ENCODE results near the gene LRIT1. TPM values are rescaled to one million over a fixed set of nuclear protein-coding genes. Genes with fewer than 3 reads are reported as not detected.

LRIT1 gene
- polyA plus RNA-seq, 2 of the 4 experiments (the other 2 are of a cell fraction): not detected

- no peak for TF ChIP-seq ATOH8 (CRISPR knock-in tag; IDR thresholded peaks at IDR 0.05; ENCODE audit: low read depth)
- no peak for TF ChIP-seq CTCF (IDR thresholded peaks at IDR 0.05)
- no peak for TF ChIP-seq GATA3 (IDR thresholded peaks at IDR 0.05; ENCODE audit: borderline replicate concordance)
- TF ChIP-seq PHF8 (IDR thresholded peaks at IDR 0.05; ENCODE audit: borderline replicate concordance, low read depth): no peak
- TF ChIP-seq MAZ (IDR thresholded peaks at IDR 0.05; ENCODE audit: borderline replicate concordance, low read depth, low read length): no peak
- TF ChIP-seq EHF (CRISPR knock-in tag; IDR thresholded peaks at IDR 0.05): no peak
- TF ChIP-seq RFX5 (IDR thresholded peaks at IDR 0.05): no peak
These were observed 6.9 kb downstream of the LRIT1 start (continued) for GRCh38 chr10:84234479-84234878.

GRCh38 chr10:84233940-84234339 lies 7.4 kb downstream of the LRIT1 start:
- no peak for TF ChIP-seq SREBF2 (IDR thresholded peaks at IDR 0.05)
- no peak for TF ChIP-seq HES2 (IDR thresholded peaks at IDR 0.05)
- TF ChIP-seq RFX5 (IDR thresholded peaks at IDR 0.05): no peak
- no peak for TF ChIP-seq PHF8 (IDR thresholded peaks at IDR 0.05; ENCODE audit: borderline replicate concordance, low read depth)
- TF ChIP-seq CHD4 (IDR thresholded peaks at IDR 0.05; ENCODE audit: borderline replicate concordance): no peak
- no peak for TF ChIP-seq POLR2AphosphoS2 (conservative IDR thresholded peaks at IDR 0.05; ENCODE audit: low read length)
- no peak for TF ChIP-seq BHLHE40 (IDR thresholded peaks at IDR 0.05; ENCODE audit: low read depth, low read length)
- DNase-seq (ENCODE audit: low read depth in 1 of 2, low spot score in 1 of 2) (no peak), FAIRE-seq (no peak), ATAC-seq (no peak)
- 7% methylated on average over 2 of the region's 4 CpGs for whole genome bisulfite sequencing (ENCODE audit: missing lambda C conversion rate)
- Histone ChIP-seq H3K27ac (no peak overlapping the region), H3K4me2 (no peak overlapping the region), H3K9me3 (no peaks in the 10 kb centered on the region), H3K4me1 (no peaks in the 10 kb centered on the region), H3K4me3 (no peak overlapping the region)
- ChIA-PET POLR2A (no interaction called here), CTCF (interaction anchor here (1.1 to 2.1 kb wide), 2 partner anchors 23 to 31 kb away, joined by 4 to 8 read pairs; no protein-coding TSS in a partner anchor)

- ChIA-PET CTCF (interaction anchor here (0.6 to 2.1 kb wide), 5 partner anchors 15 to 531 kb away, joined by 3 to 8 read pairs (median 3); no protein-coding TSS in a partner anchor), POLR2A (interaction anchor here (0.5 kb wide), 1 partner anchor 1272 kb away, joined by 6 read pairs; no protein-coding TSS in a partner anchor)
- FAIRE-seq (no peak), DNase-seq (ENCODE audit: low read depth in 1 of 2, low spot score in 1 of 2) (no peak), ATAC-seq (no peak)
- TF ChIP-seq CBX2 (IDR thresholded peaks at IDR 0.05; ENCODE audit: borderline replicate concordance, low read depth) (no peak), PBX3 (IDR thresholded peaks at IDR 0.05) (no peak), RARB (CRISPR knock-in tag; IDR thresholded peaks at IDR 0.05) (no peak), ZSCAN20 (CRISPR knock-in tag; IDR thresholded peaks at IDR 0.05) (no peak), ZFP36 (IDR thresholded peaks at IDR 0.05; ENCODE audit: borderline replicate concordance, partially characterized antibody) (no peak), SMC3 (IDR thresholded peaks at IDR 0.05) (no peak)
- H3K27ac ChIP-seq: no peak overlapping the region
- no peaks in the 10 kb centered on the region for H3K4me1 ChIP-seq
- no peaks in the 10 kb centered on the region for H3K9me3 ChIP-seq
- WGBS (ENCODE audit: missing lambda C conversion rate): 17% methylated on average over 10 of the region's 10 CpGs
- H3K4me2 ChIP-seq: no peak overlapping the region
- no peak overlapping the region for H3K4me3 ChIP-seq
These were observed 9.0 kb downstream of the LRIT1 start for GRCh38 chr10:84232376-84232775.

GRCh38 chr10:84230359-84230758 lies 11.0 kb downstream of the LRIT1 start:
- Histone ChIP-seq H3K9me3 (no peaks in the 10 kb centered on the region), H3K4me2 (no peak overlapping the region), H3K4me3 (no peak overlapping the region), H3K4me1 (no peaks in the 10 kb centered on the region), H3K27ac (no peak overlapping the region)
- no peak for ATAC-seq
- ChIA-PET CTCF (no interaction called here), POLR2A (no interaction called here)
- FAIRE-seq: no peak
- DNase-seq (ENCODE audit: low read depth in 1 of 2, low spot score in 1 of 2): no peak
- WGBS (ENCODE audit: missing lambda C conversion rate): 0% methylated on average over 1 of the region's 1 CpG
- TF ChIP-seq RARB (CRISPR knock-in tag; IDR thresholded peaks at IDR 0.05) (no peak), CTCF (IDR thresholded peaks at IDR 0.05) (no peak), BHLHE40 (IDR thresholded peaks at IDR 0.05; ENCODE audit: low read depth, low read length) (no peak), MAZ (IDR thresholded peaks at IDR 0.05; ENCODE audit: borderline replicate concordance, low read depth, low read length) (no peak), PBX3 (IDR thresholded peaks at IDR 0.05) (no peak), HOXB5 (CRISPR knock-in tag; IDR thresholded peaks at IDR 0.05) (no peak), TFCP2L1 (CRISPR knock-in tag; IDR thresholded peaks at IDR 0.05) (no peak), HOXB13 (CRISPR knock-in tag; IDR thresholded peaks at IDR 0.05; ENCODE audit: low read depth) (no peak)

Data from A549 (cell line).